Measurements from ENCODE around the gene ST14.
"Not testable (repeated sequence)": the region's sequence is repeated elsewhere in the genome, so short reads cannot be mapped to it uniquely, and the experiment has no call there.

Gene ST14

DNA sequence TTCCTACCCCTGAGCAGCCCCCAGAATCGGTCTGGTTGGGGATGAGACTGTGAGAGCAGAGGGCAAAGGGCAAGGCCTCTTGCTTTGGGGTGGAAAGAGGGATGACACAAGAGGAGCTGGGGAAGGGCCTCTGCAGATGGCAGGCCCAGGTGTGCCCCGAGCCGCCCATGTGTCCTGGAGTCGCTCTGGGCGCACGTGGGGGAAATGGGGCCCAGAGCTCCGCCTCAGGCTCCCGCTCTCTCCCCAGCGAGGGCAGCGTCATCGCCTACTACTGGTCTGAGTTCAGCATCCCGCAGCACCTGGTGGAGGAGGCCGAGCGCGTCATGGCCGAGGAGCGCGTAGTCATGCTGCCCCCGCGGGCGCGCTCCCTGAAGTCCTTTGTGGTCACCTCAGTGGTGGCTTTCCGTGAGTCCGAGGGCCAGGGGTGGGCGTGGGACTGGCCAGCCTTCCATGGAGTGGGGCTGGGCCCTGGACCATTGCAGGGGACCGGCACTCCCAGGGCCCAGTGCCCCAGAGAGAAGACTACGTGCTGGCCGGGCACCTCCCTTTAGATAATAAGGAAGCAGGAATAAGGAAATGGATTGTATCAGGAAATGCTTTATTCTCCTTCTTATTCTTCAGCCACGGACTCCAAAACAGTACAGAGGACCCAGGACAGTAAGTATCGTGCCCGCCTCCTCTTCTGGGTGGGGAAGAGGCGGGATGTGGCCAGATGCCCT lies 30.1 kb downstream of the ST14 start:
- DNase-seq = no peak

DNA sequence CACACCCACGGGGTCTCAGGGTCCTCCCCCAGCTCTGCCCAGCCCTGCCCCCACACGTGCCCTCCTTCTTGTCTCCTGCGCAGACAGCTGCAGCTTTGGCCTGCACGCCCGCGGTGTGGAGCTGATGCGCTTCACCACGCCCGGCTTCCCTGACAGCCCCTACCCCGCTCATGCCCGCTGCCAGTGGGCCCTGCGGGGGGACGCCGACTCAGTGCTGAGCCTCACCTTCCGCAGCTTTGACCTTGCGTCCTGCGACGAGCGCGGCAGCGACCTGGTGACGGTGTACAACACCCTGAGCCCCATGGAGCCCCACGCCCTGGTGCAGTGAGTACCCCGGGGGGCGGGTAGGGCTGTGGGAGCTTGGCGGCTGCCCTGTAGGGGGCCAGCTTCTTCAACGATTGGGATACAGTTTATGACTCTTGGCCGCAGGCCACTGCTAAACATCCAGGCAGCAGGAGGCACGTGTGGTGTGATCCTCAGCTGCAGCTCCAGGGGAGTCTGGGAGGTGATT lies 30.8 kb downstream of the ST14 start:
- DNase-seq = no peak

DNA sequence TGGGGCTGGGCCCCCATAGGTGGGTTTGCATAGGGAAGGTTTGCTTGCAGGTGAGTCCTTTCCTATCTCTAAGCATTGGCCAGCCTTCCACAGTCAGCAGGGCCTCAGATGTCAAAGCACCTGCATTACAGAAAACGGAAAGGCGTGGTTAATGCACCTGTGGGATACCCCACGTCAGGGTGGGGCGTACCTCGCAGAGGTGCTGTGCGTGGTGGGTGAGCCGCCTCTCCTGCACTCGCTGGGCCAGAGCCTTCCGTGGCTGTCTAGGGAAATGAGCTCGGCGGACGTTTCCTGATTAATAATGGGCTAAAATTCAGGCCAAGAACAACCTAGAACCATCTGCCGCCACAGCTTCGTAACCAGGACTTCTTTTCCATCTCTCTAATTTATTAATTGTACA lies 32.3 kb downstream of the ST14 start:
- no peak for DNase-seq

DNA sequence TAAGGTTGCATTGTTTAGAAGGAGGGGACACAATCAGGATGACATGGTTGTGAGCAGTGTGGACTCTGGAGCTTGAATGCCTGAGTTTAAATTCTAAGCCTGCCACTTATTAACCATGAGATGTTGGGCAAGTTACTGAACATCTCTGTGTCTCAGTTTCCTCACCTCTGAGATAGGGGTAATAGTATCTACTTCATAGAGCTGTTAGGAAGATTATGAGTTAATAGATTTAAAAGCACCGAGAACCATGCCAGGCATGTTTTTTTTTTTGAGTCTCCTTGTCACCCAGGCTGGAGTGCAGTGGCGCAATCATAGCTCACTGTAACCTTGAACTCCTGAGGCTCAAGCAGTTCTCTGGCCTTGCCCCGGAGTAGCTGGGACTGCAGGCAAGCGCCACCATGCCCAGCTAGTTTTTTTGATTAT lies 33.3 kb downstream of the ST14 start:
- no peak for DNase-seq

DNA sequence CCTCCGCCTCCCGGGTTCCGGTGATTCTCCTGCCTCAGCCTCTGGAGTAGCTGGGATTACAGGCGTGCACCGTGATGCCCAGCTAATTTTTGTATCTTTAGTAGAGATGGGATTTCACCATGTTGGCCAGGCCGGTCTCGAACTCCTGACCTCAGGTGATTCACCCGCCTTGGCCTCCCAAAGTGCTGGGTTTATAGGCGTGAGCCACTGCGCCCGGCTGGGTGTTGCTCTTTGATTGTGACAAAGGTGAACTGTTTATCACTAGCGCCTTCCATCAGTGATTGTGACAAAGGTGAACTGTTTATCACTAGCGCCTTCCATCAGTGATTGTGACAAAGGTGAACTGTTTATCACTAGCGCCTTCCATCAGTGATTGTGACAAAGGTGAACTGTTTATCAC lies 34.0 kb downstream of the ST14 start:
- not testable (repeated sequence) for DNase-seq

DNA sequence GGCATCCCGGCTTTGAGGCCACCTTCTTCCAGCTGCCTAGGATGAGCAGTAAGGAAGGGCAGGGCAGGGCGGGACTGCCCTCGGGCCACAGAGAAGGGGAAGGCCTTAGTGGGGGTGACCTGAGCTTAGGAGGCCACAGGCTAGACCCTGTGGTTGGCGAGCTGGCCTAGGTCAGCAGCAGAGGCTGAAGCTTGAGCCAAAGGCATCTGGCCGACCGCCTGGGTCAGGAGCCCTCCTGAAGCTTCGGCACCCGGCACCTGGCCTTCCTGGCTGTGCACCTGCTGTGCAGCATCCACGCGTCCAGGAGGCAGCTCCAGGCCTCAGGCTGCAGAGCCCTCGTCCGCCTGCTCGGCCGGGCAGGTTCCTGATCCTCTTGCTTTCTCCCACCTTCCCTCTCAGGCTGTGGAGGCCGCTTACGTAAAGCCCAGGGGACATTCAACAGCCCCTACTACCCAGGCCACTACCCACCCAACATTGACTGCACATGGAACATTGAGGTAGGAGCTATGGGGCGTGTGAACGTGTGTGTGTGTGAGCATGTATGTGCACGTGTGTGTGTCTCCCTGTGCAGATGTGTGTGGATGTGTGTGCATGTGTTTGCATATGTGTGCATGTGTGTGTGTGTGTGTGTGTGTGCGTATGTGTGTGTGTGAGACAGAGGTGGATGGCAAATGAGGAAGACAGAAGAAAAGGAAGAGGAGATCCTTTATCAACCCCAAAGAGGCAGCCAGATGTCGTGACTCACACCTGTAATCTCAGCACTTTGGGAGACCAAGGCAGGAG lies 34.9 kb downstream of the ST14 start:
- no peak for DNase-seq

DNA sequence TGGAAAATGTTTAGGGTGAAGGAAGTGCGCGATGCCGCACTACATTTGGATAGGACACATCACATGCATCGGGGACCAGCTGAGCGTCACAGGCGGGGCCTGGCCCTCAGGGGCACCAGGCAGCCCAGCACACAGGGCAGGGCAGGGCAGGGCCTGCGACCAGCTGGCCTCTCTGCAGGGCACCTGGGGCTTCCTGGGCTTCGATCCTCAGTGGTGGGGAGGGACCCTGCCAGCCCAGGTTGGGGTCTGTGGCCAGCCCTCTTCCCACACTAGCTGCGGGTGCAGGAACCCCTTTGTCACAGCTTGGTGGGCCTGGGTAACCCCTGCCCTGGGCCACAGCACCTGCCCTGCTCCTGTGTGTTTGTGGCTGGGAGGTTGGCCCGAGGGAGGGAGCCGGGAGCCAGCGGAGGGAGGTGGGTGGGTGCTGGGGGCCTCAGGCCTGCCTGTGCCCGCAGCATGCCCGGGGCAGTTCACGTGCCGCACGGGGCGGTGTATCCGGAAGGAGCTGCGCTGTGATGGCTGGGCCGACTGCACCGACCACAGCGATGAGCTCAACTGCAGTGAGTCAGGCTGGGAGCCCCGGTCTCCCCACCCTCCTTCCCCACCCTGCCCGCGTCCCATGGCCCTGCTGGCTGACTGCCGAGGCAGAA lies 37.9 kb downstream of the ST14 start:
- no peak for DNase-seq

DNA sequence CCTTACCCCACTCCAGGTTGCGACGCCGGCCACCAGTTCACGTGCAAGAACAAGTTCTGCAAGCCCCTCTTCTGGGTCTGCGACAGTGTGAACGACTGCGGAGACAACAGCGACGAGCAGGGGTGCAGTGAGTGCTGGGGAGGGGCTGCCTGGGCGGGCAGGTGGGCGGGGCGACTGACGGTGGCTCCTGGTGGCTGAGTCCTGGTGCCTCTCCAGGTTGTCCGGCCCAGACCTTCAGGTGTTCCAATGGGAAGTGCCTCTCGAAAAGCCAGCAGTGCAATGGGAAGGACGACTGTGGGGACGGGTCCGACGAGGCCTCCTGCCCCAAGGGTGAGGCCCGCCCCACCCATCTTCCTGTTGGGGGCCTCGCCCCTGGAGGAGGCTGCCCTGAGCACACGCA lies 38.7 kb downstream of the ST14 start:
- no peak for DNase-seq

DNA sequence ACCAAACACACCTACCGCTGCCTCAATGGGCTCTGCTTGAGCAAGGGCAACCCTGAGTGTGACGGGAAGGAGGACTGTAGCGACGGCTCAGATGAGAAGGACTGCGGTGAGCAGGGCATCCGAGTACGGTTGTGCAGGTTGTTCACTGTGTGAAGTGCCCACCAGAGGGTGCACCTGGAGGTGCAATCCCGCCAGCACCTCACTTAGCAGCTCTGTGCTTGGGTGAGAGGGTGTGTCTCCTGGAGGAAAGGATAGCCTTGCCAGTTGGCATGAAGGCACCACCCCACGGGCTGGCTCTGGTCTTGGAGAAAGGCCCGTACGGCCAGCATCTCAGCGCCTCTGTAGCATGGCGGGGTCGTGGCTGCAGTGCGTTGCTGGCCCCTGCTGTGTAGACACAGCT lies 39.4 kb downstream of the ST14 start:
- DNase-seq = no peak

DNA sequence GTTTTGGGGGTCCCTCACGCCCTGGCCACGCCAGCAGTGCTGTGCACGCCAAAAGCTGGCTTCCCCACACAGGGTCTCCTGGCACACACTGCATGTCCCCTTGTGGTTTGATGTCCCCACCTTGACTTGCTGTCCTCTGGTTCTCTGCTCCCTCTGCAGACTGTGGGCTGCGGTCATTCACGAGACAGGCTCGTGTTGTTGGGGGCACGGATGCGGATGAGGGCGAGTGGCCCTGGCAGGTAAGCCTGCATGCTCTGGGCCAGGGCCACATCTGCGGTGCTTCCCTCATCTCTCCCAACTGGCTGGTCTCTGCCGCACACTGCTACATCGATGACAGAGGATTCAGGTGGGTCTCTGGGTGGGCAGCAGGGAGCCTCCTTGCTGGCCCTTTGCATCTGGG lies 40.2 kb downstream of the ST14 start:
- no peak for DNase-seq

DNA sequence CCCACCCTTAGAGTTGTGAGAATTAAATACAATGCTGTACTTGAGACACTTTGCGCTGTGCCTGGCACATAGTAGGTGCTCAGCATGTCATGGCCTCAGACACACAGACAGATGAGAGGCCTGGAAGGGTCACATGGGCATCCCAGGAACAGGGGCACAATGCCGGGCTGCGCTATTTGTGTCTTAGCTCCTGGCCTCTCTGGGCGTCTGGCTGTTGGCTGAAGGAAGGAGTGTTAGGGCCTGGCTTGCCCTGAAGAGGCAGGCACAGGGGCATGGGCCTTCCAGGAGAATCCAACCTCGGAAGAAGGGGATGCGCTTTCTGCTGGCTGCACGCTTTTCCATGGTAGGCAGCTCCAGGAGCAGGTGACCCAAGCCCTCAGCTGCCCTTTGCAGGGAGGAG lies 41.4 kb downstream of the ST14 start:
- no peak for DNase-seq

DNA sequence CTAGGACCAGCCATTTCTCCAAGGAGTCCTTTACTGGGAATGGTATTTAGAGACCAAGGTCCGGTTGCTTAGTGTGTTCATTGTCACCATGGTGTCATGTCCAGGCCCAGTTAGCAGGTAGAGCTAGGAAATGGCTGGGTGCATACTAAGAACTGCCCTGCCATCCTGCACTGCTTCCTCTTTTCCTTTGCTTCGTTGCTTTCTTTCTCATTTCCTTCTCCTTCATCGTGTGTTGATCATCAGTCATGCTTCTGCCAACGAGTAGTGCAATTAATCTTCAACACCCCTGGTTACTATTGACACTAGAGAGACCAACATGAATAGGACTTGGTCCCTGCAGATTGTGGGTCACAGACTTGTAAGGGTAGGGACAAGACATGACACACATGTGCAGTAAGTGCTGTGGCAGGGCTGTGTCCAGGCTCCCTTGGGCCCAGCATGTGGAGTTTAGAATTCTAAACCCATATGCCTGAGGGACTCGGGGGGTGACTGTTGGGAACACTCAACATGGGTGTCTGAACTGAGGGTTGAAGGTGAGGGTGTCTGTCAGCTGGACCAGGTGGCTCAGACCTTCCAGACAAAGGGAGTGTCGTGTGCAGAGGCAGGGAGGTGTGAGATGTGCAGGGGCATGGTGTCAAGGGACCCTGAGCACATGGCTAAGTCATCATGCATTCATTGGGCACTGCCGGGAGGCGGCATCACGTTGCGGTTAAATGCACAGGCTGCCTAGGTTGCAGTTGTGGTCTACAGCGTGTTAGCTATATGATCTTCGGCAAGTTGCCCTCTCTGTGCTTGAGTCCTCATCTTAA lies 42.6 kb downstream of the ST14 start:
- no peak for DNase-seq

DNA sequence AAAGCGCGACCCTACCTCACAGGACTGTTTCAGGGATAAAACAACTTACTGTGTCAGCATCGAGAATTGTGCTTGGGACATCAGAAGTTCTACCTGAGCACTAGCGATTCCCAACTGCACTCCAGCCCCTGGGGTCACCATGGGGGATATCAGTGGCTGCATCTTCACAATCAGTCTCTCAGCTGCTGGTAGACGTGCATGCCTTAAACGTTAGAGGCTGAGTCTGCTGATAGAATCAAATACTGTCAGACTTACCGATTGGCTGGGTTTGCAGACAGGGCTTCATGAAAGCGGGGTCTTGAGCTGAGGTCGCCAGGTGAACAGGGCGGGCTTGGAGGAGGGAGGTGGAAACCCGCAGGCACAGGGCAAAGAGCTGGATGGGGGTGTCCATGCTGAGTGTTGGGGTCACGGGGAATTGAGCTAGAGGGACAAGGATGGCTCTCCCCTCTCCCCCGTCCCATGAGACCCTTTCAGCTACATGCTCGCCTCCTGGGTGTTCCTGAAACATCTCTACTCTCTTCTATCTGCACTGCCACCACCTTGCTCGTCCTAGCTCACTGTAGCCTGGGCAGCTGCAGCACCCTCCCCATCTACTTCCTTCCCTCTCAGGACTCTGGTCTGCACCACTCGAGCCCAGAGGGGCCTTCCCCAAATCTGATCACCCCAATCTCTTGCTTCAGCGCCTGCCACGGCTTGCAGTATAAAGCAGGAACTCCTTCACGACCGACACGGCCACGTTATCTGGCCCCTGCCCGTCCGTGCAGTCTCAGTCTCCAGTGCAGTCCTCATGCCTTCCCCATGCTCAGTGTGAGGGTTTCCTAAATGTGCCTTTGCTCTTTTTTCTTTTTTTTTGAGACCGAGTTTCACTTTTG lies 43.5 kb downstream of the ST14 start:
- DNase-seq = no peak

DNA sequence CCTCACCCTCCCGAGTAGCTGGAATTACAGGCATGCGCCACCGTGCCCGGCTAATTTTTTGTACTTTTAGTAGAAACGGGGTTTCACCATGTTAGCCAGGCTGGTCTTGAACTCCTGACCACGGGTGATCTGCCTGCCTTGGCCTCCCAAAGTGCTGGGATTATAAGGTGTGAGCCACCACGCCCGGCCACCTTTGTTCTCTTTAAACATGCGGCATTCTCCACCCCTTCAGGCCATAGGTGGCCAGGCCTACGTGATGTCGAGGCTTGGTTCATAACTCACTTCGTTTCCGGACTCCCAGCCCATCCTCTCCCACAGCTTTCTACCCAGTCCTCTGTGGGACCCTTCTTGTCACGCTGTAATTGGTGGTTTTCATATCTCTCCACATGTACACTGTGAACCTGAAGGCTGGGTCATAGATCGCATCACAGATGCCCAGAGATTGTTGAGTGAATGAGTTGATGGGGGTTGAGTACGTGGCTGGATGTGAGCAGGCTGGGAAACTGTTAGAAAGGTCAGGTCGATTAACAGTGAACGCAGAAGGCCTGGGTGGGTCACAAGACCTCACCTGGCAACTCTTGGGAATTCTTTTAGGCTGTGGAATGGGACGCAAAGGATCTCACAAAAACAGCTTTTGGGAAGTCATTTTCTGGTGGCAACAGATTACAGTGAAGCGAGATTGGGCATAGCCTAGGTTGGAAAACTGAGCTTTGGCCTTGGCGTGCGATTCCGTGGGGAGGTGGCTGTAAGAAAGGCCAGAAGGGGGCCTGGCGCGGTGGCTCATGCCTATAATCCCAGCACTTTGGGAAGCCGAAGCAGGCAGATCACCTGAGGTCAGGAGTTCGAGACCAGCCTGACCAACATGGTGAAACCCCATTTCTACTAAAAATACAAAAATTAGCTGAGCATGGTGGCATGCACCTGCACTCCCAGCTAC lies 44.5 kb downstream of the ST14 start:
- no peak for DNase-seq

DNA sequence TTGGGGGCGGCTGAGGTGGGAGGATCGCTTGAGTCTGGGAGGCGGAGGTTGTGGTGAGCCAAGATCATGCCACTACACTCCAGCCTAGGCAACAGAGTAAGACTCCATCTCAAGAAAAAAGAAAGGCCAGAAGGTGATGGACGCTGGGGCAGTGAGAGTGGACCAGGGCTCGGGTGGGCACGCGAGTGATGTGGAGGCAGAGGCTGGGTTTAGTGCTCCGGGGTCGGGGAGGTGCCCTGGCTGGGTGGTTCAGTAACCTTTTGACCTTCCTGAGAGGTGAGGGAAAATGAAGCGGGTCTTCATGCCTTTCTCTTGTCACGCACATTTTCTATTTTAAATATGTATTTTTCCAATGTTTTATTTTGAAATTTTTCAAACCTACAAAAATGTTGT lies 45.1 kb downstream of the ST14 start:
- no peak for DNase-seq

DNA sequence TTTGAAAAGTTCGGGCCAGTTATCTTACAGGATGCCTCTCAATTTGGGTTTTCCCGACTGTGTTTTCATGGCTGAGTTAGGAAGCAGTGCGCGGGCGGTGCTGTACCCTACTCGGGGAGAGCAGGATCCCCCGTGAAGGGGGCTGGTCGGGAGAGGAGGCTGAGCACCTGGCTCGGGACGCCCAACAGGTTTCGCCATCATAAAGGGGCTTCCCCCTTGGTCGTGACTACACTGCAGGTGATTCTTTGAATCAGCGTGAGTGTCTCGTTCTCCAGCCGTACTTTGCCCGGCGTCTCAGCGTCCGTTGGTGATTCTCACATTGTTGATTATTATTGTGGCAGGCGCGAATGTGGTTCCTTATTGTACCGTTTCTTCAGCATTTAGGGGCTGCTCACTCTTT lies 46.6 kb downstream of the ST14 start:
- no peak for DNase-seq

DNA sequence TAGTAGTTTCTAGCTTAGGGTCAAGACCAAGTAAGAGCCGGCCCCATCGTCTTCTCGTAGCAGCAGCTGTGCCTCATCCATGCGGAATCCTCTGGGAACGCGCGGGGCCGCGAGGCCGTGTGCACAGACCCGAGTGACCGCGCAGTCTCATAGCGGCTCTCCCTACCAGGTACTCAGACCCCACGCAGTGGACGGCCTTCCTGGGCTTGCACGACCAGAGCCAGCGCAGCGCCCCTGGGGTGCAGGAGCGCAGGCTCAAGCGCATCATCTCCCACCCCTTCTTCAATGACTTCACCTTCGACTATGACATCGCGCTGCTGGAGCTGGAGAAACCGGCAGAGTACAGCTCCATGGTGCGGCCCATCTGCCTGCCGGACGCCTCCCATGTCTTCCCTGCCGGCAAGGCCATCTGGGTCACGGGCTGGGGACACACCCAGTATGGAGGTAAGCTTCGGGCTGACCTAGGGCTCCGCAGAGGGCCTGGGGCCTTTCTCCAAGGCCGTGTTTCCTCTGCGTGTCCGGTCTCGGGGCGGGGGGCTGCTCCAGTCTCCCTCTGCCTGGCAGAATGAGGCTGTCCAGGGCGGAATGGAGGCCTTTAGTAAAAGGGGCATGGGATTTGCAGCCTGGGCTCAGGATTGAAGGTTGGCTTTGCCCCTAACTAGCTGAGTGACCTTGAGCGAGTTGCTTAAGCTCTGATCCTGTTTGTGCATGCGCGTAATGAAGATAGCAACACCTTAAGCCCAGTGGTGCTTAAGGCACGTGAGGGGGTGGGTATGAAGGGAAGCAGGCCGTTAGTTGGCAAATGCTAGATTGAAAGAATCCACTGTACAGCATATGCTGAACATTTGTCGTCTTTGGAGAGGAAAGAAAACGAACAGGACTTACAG lies 48.9 kb downstream of the ST14 start:
- no peak for DNase-seq

DNA sequence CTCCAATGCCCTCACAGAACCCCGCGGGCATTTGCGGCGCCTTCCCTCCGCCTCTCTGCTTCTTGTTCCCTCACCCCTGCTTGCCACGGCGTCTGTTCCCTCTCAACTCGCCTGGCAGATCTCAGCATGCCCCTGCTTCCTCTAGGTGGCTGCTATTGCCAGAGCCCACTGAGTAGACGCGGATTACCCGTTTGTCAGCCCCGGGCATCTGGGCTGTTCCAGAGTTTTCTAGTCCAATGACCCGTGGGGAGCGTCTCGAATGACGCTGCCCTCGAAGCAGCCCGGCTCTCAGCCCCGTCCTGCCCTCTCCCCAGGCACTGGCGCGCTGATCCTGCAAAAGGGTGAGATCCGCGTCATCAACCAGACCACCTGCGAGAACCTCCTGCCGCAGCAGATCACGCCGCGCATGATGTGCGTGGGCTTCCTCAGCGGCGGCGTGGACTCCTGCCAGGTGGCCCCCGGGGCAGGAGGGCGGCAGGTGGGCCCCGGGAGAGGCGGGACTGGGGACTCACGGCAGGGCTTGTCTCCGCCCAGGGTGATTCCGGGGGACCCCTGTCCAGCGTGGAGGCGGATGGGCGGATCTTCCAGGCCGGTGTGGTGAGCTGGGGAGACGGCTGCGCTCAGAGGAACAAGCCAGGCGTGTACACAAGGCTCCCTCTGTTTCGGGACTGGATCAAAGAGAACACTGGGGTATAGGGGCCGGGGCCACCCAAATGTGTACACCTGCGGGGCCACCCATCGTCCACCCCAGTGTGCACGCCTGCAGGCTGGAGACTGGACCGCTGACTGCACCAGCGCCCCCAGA lies 49.7 kb downstream of the ST14 start:
- DNase-seq = no peak
